Astrocyte (in vitro differentiated cells and primary cell): ENCODE results near the gene PAAF1. TPM values are rescaled to one million over a fixed set of nuclear protein-coding genes. Genes with fewer than 3 reads are reported as not detected.

Experiments used
- DNase-seq: peaks from one replicate; pipeline ENCODE4 v3.0.0-alpha.2; 2010; ENCODE audit warnings: low read depth
- FAIRE-seq: peaks from 2 replicates; lab custom pipeline; 2011; peaks lifted over from hg19 to GRCh38; lab: Jason Lieb, UNC
- H2AFZ ChIP-seq: 2 replicates; pipeline ENCODE4 v1.6.0; 2012; ENCODE audit warnings: low read depth, low read length, inconsistent platforms
- H3K27ac ChIP-seq: 2 replicates; pipeline ENCODE4 v1.5.1; 2011; ENCODE audit warnings: low read depth, low read length, inconsistent platforms
- H3K27me3 ChIP-seq: 2 replicates; pipeline ENCODE4 v1.6.0; 2011; ENCODE audit warnings: low read length, inconsistent platforms; ENCODE audit not compliant: insufficient read depth
- H3K36me3 ChIP-seq: 2 replicates; pipeline ENCODE4 v1.5.1; 2011; ENCODE audit warnings: low read length, inconsistent platforms; ENCODE audit not compliant: insufficient read depth
- H3K4me1 ChIP-seq: 2 replicates; pipeline ENCODE4 v1.5.1; 2011; ENCODE audit warnings: low read length, inconsistent platforms; ENCODE audit not compliant: insufficient read depth
- H3K4me2 ChIP-seq: 2 replicates; pipeline ENCODE4 v1.6.0; 2012; ENCODE audit warnings: low read length, inconsistent platforms
- H3K4me3 ChIP-seq: 2 replicates; pipeline ENCODE4 v1.5.1; 2011; ENCODE audit warnings: low read depth, mild to moderate bottlenecking, low read length, inconsistent platforms; ENCODE audit not compliant: insufficient read depth
- H3K79me2 ChIP-seq: 2 replicates; pipeline ENCODE4 v1.6.0; 2012; ENCODE audit warnings: mild to moderate bottlenecking, low read length, inconsistent platforms; ENCODE audit not compliant: insufficient read depth
- H3K9ac ChIP-seq: 2 replicates; pipeline ENCODE4 v1.6.0; 2012; ENCODE audit warnings: mild to moderate bottlenecking, low read length, inconsistent platforms
- H3K9me3 ChIP-seq: 2 replicates; pipeline ENCODE4 v1.5.1; 2012; ENCODE audit warnings: low read depth, mild to moderate bottlenecking, low read length, inconsistent platforms; ENCODE audit not compliant: insufficient read depth
- H4K20me1 ChIP-seq: 2 replicates; pipeline ENCODE4 v1.6.0; 2012; ENCODE audit warnings: low read length, inconsistent platforms; ENCODE audit not compliant: insufficient read depth
- H3K27ac Mint-ChIP-seq: one replicate; pipeline ENCODE4 v1.8.0; 2021; ENCODE audit warnings: mild to moderate bottlenecking, mixed read lengths; ENCODE audit not compliant: unreplicated experiment
- H3K27me3 Mint-ChIP-seq: one replicate; pipeline ENCODE4 v1.8.0; 2021; ENCODE audit warnings: low read depth, mixed read lengths; ENCODE audit not compliant: unreplicated experiment
- H3K36me3 Mint-ChIP-seq: one replicate; pipeline ENCODE4 v1.8.0; 2021; ENCODE audit warnings: low read depth, mixed read lengths; ENCODE audit not compliant: unreplicated experiment
- H3K4me1 Mint-ChIP-seq: one replicate; pipeline ENCODE4 v1.8.0; 2021; ENCODE audit warnings: low read depth, mixed read lengths; ENCODE audit not compliant: unreplicated experiment
- H3K4me3 Mint-ChIP-seq: one replicate; pipeline ENCODE4 v1.8.0; 2021; ENCODE audit warnings: mild to moderate bottlenecking, moderate library complexity, mixed read lengths; ENCODE audit not compliant: unreplicated experiment
- H3K9me3 Mint-ChIP-seq: one replicate; pipeline ENCODE4 v1.8.0; 2021; ENCODE audit warnings: mild to moderate bottlenecking, mixed read lengths; ENCODE audit not compliant: unreplicated experiment
- CTCF ChIP-seq: IDR thresholded peaks from 2 replicates; pipeline ENCODE4 v1.5.1; 2011; ENCODE audit warnings: low read depth, mild to moderate bottlenecking, inconsistent platforms, low read length, moderate library complexity; ENCODE audit not compliant: insufficient read depth
- EZH2 ChIP-seq: IDR thresholded peaks from 2 replicates; pipeline ENCODE4 v1.6.1; 2012; ENCODE audit warnings: mild to moderate bottlenecking, low read length, inconsistent platforms; ENCODE audit not compliant: insufficient read depth
- total RNA-seq: library from RNA; stranded (reverse); gene quantifications from 2 replicates; pipeline ENCODE4 v1.2.1, GENCODE V29; 2021

Gene PAAF1
- total RNA-seq, 1 donor from 2014 or later, result 14.2 TPM

GRCh38 chr11:73833067-73833466, 43.7 kb upstream of the PAAF1 start:
- Mint-ChIP-seq H3K9me3 (no peaks in the 10 kb centered on the region), H3K4me1 (peaks cover under 1% of the 10 kb centered on the region), H3K27me3 (no peaks in the 10 kb centered on the region), H3K27ac (no peak overlapping the region), H3K36me3 (peaks cover 5% of the 10 kb centered on the region), H3K4me3 (no peak overlapping the region)
- H3K27me3 ChIP-seq, result no peaks in the 10 kb centered on the region
- DNase-seq, result no peak
- no peak for FAIRE-seq
- no peaks in the 10 kb centered on the region for H3K79me2 ChIP-seq
- TF ChIP-seq EZH2 (no peak), CTCF (no peak)
- H2AFZ ChIP-seq, result no peak overlapping the region
- no peak overlapping the region for H3K27ac ChIP-seq
- no peaks in the 10 kb centered on the region for H3K9me3 ChIP-seq
- no peaks in the 10 kb centered on the region for H4K20me1 ChIP-seq
- no peaks in the 10 kb centered on the region for H3K4me1 ChIP-seq
- peaks cover 2% of the 10 kb centered on the region for H3K36me3 ChIP-seq
- H3K9ac ChIP-seq, result no peak overlapping the region
- H3K4me3 ChIP-seq, result no peak overlapping the region
- no peak overlapping the region for H3K4me2 ChIP-seq

- Histone ChIP-seq H3K36me3 (no peaks in the 10 kb centered on the region), H3K4me3 (no peak overlapping the region), H4K20me1 (no peaks in the 10 kb centered on the region), H3K4me2 (peak overlapping the region; percentile 35), H3K27ac (no peak overlapping the region), H3K9ac (no peak overlapping the region), H3K79me2 (no peaks in the 10 kb centered on the region), H3K27me3 (no peaks in the 10 kb centered on the region), H3K4me1 (peaks cover 7% of the 10 kb centered on the region), H2AFZ (peak overlapping the region; percentile 24), H3K9me3 (no peaks in the 10 kb centered on the region)
- H3K36me3 Mint-ChIP-seq, result peaks cover 1% of the 10 kb centered on the region
- peak overlapping the region; percentile 79 for H3K27ac Mint-ChIP-seq
- FAIRE-seq (no peak), DNase-seq (peak; percentile 67)
- H3K4me3 Mint-ChIP-seq, result no peak overlapping the region
- peaks cover 10% of the 10 kb centered on the region for H3K4me1 Mint-ChIP-seq
- no peak for TF ChIP-seq CTCF
- no peak for TF ChIP-seq EZH2
- H3K9me3 Mint-ChIP-seq, result no peaks in the 10 kb centered on the region
- H3K27me3 Mint-ChIP-seq, result no peaks in the 10 kb centered on the region
Observed at GRCh38 chr11:73838443-73839122, 38.2 kb upstream of the PAAF1 start.

- H2AFZ ChIP-seq, result no peak overlapping the region
- no peak overlapping the region for H3K4me3 Mint-ChIP-seq
- no peak overlapping the region for H3K9ac ChIP-seq
- H3K4me1 Mint-ChIP-seq, result peaks cover 10% of the 10 kb centered on the region
- no peaks in the 10 kb centered on the region for H3K9me3 Mint-ChIP-seq
- DNase-seq (no peak), FAIRE-seq (no peak)
- no peak overlapping the region for H3K27ac ChIP-seq
- H3K4me2 ChIP-seq, result no peak overlapping the region
- peak overlapping the region; percentile 79 for H3K27ac Mint-ChIP-seq
- H3K4me3 ChIP-seq, result no peak overlapping the region
- no peaks in the 10 kb centered on the region for H3K9me3 ChIP-seq
- TF ChIP-seq CTCF (no peak), EZH2 (no peak)
- no peaks in the 10 kb centered on the region for H3K27me3 ChIP-seq
- no peaks in the 10 kb centered on the region for H4K20me1 ChIP-seq
- H3K79me2 ChIP-seq, result no peaks in the 10 kb centered on the region
- H3K36me3 ChIP-seq, result no peaks in the 10 kb centered on the region
- H3K36me3 Mint-ChIP-seq, result peaks cover 1% of the 10 kb centered on the region
- peaks cover 7% of the 10 kb centered on the region for H3K4me1 ChIP-seq
- no peaks in the 10 kb centered on the region for H3K27me3 Mint-ChIP-seq
Observed at GRCh38 chr11:73839123-73839457, 37.7 kb upstream of the PAAF1 start.
